Measurements from ENCODE around the gene THRSP. TPM values are rescaled to one million over a fixed set of nuclear protein-coding genes. Genes with fewer than 3 reads are reported as not detected.

THRSP gene
- total and polyA plus RNA-seq, 10 of the 15 experiments (the other 5 are each of a cell fraction or from before 2014, with no cell fraction given): 0.18 TPM; not detected in 9

DNA sequence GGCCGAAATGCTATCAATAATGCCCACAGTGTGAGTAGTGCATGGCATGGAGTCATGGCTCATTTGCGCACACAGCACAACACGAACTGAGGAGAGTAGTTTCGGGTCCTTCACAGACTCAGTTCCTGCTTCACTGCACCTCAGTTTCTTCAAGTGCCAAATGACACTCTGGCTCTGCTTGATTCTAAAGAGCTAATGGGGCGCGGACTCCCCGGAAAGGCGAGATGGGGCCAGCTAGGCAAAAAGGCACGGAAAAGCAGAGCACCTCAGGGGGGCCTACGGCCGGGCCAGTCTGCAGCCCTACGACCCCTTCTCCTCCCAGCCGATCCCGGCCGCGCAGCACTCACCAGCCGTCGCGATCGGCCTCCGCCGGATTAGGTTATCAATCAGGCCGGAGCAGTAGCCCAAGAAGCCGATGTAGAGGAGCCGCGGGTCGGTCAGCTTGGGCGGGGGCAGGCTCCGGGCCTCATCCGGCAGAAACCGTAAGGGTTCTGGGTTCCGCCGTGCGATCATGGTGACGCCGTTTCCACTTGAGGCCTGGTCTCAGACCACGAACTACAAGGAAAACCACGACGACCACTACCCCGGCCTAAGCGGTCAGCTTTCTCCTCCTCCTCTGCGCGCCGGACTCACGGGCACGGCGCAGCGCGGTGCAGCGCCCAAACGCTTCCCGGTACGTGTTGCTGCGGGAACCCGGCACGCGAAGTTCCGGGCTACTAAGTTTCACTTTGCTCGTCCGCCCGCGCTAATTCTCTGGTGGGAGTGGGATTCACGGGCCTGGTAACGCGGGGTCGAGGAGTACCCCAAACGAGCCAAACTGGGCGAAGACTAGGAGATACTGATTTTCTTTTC is 15.8 kb downstream of the THRSP start, which contains the start of gene NDUFC2:
Gene NDUFC2 (minus strand): TSS at position 631 of the 852 bp plus-strand sequence. CDS start 118 bp downstream, at position 513.
- intact Hi-C loops (cut with micrococcal nuclease; ENCODE audit: unreplicated experiment): loop anchor here (2.0 to 10.0 kb wide), 3 partner anchors 59 to 483 kb away; partner anchors contain the start of gene ALG8
- H3K4me2 ChIP-seq (ENCODE audit: control insufficient read depth, insufficient read depth): peak within 1 kb of the TSS; percentile 87
- peak; percentile 39 for DNase-seq (ENCODE audit: low read depth, low spot score)
- H4K20me1 ChIP-seq (ENCODE audit: control insufficient read depth, insufficient read depth): peaks cover 7% of the 10 kb centered on the region
- FAIRE-seq: peak; percentile 81
- ATAC-seq: peak; percentile 87
- H2AFZ ChIP-seq (ENCODE audit: control insufficient read depth, low read depth, low read length): peak within 1 kb of the TSS; percentile 86
- in situ Hi-C loops (cut with MboI): no loop called here
- peaks cover 51% of the 10 kb centered on the region for H3K79me2 ChIP-seq (ENCODE audit: control insufficient read depth, insufficient read depth, low read length)
- ChIA-PET POLR2A (interaction anchor here (0.5 to 1.8 kb wide), 9 partner anchors 52 to 782 kb away, joined by 3 to 8 read pairs (median 3); partner anchors contain the start of genes ALG8 and INTS4), CTCF (interaction anchor here (1.1 to 1.9 kb wide), 4 partner anchors 10 to 485 kb away, joined by 4 to 7 read pairs (median 6); partner anchors contain the start of gene ALG8), SMC1A (ENCODE audit: uncharacterized antibody, unreplicated experiment) (interaction anchor here (1.1 to 3.0 kb wide), 5 partner anchors 59 to 484 kb away, joined by 3 to 21 read pairs (median 3); partner anchors contain the start of gene ALG8), RAD21 (ENCODE audit: unreplicated experiment) (interaction anchor here (0.8 to 2.7 kb wide), 6 partner anchors 15 to 485 kb away, joined by 3 to 7 read pairs (median 4); partner anchors contain the start of gene ALG8)
- TSS peak; percentile 90 for BruUV-seq (replicated peaks)
- peaks cover 0 to 3% of the 10 kb centered on the region in 2 experiments; a peak in 1 of 4 replicates for H3K36me3 ChIP-seq (ENCODE audit: control insufficient read depth in 2 of 2, insufficient read depth in 2 of 2, low read length in 1 of 2)
- peak within 1 kb of the TSS; percentile 74 for H3K4me3 ChIP-seq
- H3K27ac ChIP-seq (ENCODE audit: control insufficient read depth, insufficient read depth): peak within 1 kb of the TSS; percentile 75
- WGBS (ENCODE audit: insufficient coverage, insufficient replicate concordance, low lambda C conversion rate, missing lambda C conversion rate): under 1% methylated on average over 68 of the region's 68 CpGs
- peak within 1 kb of the TSS; percentile 90 for H3K9ac ChIP-seq (ENCODE audit: control insufficient read depth, insufficient read depth, low read length)
- H3K9me3 ChIP-seq (replicated peaks; ENCODE audit: control insufficient read depth, insufficient read depth, low read length): no peaks in the 10 kb centered on the region
- H3K27me3 ChIP-seq (replicated peaks in 1 of 2; ENCODE audit: control insufficient read depth in 2 of 2, insufficient read depth in 2 of 2, low read length in 1 of 2): no peaks in the 10 kb centered on the region
- H3K4me1 ChIP-seq (ENCODE audit: control insufficient read depth, insufficient read depth, low read length): peaks cover 4% of the 10 kb centered on the region
- TF ChIP-seq PAX5 (IDR thresholded peaks at IDR 0.05; ENCODE audit: borderline replicate concordance, low read depth, low read length) (peak; percentile 58; the same call in 1 of the 2 replicates), SMC3 (IDR thresholded peaks at IDR 0.05; ENCODE audit: borderline replicate concordance, low read length) (no peak), ASH2L (IDR thresholded peaks at IDR 0.05; ENCODE audit: borderline replicate concordance, low read depth) (no peak), CREM (IDR thresholded peaks at IDR 0.05; ENCODE audit: low read depth) (peak; percentile 72; the same call in 1 of the 2 replicates), ZZZ3 (IDR thresholded peaks at IDR 0.05; ENCODE audit: control insufficient read depth, insufficient read length, low read depth) (peak; percentile 19), BHLHE40 (IDR thresholded peaks at IDR 0.05; ENCODE audit: borderline replicate concordance in 1 of 2, low read depth in 2 of 2, low read length in 1 of 2) (peak; percentile 90 to 91), IRF3 (IDR thresholded peaks at IDR 0.05) (no peak), RUNX3 (IDR thresholded peaks at IDR 0.05; ENCODE audit: low read length) (peak; percentile 89), IKZF1 (conservative IDR thresholded peaks at IDR 0.05) (peak; percentile 88)
- TF ChIP-seq, protein P1, sequence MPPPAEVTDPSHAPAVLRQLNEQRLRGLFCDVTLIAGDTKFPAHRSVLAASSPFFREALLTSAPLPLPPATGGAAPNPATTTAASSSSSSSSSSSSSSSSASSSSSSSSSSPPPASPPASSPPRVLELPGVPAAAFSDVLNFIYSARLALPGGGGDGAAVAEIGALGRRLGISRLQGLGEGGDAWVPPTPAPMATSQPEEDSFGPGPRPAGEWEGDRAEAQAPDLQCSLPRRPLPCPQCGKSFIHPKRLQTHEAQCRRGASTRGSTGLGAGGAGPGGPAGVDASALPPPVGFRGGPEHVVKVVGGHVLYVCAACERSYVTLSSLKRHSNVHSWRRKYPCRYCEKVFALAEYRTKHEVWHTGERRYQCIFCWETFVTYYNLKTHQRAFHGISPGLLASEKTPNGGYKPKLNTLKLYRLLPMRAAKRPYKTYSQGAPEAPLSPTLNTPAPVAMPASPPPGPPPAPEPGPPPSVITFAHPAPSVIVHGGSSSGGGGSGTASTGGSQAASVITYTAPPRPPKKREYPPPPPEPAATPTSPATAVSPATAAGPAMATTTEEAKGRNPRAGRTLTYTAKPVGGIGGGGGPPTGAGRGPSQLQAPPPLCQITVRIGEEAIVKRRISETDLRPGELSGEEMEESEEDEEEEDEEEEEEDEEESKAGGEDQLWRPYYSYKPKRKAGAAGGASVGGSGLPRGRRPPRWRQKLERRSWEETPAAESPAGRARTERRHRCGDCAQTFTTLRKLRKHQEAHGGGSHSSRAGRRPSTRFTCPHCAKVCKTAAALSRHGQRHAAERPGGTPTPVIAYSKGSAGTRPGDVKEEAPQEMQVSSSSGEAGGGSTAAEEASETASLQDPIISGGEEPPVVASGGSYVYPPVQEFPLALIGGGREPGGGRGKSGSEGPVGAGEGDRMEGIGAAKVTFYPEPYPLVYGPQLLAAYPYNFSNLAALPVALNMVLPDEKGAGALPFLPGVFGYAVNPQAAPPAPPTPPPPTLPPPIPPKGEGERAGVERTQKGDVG (CRISPR knock-in tag; IDR thresholded peaks at IDR 0.05): no peak
- TF ChIP-seq, protein P2, sequence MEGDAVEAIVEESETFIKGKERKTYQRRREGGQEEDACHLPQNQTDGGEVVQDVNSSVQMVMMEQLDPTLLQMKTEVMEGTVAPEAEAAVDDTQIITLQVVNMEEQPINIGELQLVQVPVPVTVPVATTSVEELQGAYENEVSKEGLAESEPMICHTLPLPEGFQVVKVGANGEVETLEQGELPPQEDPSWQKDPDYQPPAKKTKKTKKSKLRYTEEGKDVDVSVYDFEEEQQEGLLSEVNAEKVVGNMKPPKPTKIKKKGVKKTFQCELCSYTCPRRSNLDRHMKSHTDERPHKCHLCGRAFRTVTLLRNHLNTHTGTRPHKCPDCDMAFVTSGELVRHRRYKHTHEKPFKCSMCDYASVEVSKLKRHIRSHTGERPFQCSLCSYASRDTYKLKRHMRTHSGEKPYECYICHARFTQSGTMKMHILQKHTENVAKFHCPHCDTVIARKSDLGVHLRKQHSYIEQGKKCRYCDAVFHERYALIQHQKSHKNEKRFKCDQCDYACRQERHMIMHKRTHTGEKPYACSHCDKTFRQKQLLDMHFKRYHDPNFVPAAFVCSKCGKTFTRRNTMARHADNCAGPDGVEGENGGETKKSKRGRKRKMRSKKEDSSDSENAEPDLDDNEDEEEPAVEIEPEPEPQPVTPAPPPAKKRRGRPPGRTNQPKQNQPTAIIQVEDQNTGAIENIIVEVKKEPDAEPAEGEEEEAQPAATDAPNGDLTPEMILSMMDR (IDR thresholded peaks at IDR 0.05 in 2 of 3, conservative IDR thresholded peaks at IDR 0.05 in 1 of 3; ENCODE audit: control insufficient read depth in 2 of 3, extremely low read depth in 1 of 3, insufficient read depth in 1 of 3, low read depth in 3 of 3, low read length in 3 of 3): no peak

Data from GM12878 (cell line).